GM10266 (cell line): Measurements from ENCODE around the gene FBXL16.

Experiments used
- DNase-seq: peaks from one replicate; pipeline ENCODE4 v3.0.0; 2012; ENCODE audit errors: extremely low spot score
- CTCF ChIP-seq: IDR thresholded peaks from 2 replicates; pipeline ENCODE4 v1.5.1; 2012; ENCODE audit warnings: mild to moderate bottlenecking, low read depth; ENCODE audit not compliant: control insufficient read depth, insufficient read depth; ENCODE audit errors: missing control alignments

FBXL16 gene

GRCh38 chr16:740459-740763 is 34.8 kb upstream of the FBXL16 start:
- no peak for TF ChIP-seq CTCF
- no peak for DNase-seq

DNA sequence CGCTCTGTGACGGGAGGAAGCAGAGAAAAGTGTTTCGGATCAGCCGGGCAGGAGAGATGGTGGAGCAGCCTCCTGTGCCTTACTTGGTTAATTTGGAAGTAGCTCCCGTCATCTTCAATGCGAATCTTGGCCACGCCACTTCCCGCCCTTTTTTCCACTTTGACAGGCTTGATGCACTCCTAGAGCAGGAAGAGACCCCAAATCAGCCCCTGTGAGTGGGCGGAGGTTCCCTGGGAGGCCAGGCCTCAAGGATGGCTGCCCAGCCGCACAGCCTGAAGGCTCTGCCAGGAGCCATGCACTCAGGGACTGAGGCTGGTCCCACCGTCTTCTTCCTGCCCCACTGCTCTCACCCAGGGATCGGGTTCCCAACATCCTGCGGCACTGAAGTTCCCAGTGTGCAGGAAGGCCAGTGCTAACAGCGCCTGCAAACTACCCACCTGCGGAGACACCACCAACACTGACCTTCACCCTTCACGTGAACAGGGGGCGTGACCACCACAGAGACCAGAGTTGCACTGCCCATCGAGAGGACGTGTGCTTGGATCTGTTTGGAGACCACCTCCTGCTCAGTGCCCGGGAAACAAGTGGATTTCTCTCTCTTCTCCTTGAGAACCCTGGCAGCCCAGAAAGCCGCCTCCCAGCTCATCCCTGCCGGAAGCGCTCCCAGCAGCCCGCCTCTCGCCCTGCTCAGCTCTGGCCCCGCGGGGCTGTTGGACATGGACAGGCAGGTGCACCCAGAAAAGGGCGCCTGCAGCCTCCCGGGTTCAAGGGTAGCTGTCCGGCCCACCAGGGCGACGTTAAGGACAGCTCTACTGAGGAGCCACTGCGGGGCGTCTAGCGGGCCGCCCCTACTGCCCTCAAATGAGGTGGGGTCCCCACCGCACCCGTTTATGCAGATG is 34.2 kb upstream of the FBXL16 start:
- DNase-seq = no peak
- no peak for TF ChIP-seq CTCF

DNA sequence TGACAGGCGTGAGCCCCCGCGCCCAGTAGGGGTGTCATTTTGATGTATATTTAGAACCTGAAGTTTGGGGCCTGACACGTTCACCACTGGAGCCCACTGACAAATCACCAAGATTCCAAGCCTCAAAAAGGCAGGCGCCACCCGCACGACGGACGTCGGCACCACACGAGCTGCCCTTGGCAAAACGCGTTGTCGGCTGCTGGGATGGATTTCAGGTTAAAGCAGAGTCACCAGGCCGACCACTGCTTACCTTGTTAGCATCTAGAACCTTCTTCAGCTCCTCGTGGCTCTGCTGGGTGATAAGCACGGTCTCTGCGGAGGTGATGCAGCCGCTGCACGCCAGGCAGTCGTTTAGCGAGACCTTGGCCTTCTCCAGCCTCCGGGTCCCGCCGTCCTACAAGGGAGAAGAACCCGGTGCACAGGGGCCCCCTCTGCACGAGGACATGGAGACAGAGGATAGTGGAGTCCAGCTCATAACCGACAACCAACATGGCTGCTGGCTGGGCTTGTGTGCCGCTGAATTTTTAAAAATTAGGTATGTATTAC is 31.4 kb upstream of the FBXL16 start:
- no peak for TF ChIP-seq CTCF
- DNase-seq = no peak

DNA sequence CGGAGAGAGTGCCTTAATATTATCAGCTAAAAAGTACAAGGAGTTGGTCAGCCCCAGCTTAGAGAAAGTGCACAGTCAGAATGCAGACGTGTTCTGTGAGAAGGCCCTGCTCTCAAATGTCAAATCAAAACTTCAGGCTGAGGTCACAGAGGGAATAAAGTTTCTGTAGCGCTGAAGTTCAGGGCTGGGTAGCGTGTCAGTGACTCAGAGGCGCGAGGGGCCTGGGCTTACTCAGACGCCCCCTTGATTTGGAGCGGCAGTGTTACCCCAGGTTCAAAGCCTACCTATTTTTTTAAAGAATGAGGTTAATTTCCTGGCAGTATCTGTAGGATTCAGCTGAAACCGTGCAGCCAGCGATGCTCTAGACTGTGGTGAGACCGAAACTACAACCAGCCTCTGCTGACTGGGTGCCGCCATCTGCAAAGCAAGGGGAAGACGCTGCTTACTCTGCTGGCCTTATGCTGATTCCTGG is 30.4 kb upstream of the FBXL16 start:
- TF ChIP-seq CTCF = no peak
- no peak for DNase-seq

DNA sequence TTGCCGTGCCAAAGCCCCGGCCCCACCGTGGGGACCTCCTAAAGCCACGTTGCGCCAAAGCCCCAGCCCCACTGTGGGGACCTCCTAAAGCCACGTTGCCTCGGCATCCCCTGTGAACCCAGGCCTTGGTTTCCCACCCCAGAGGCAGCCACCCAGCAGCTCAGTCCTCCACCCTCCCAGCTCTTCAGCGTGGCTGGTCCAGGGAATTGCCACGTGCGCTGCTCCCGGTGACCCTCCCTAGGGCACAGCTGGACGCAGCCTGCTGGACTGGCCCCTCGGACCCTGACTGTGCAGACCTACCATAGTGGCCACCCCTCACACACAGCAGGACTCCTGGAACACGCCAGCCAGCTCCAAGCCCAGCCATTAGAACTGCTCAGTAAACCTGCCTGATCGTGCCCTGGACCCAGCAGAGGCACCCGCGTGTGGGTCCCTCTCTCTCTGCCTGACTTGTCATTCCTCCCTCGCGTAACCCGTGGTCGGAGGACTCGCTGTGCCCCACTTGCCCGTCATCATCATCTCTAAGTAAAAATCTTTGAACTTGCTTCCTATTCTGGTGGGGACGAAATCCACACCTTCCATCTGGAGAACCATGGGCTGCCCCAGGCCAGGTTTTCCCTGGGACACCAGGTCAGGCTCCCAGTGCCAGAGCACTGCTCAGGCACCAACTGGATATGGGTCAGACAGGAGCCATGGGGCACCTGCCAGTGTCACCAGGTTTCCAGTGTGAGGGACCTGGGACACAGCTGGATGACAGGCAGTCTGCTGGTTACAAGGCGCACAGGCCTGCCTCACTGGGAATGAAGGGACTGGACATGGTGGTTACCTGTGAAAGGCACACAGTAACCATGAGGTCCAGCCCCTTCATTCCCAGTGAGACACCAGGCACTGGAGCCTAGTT is 29.6 kb upstream of the FBXL16 start:
- DNase-seq = no peak
- TF ChIP-seq CTCF = no peak

GRCh38 chr16:734208-734980 is 28.8 kb upstream of the FBXL16 start:
- no peak for DNase-seq
- no peak for TF ChIP-seq CTCF
